Measurements from ENCODE around the gene C16orf82.

GRCh38 chr16:27073733-27074132, 7.0 kb downstream of the C16orf82 start:
- no peak for TF ChIP-seq CTCF (IDR thresholded peaks at IDR 0.05)
- no peak for TF ChIP-seq POLR2A (IDR thresholded peaks at IDR 0.05)

All from sigmoid colon (tissue), 3 donors.